ENCODE results near the gene SPAG5.

SPAG5 gene

GRCh38 chr17:28618464-28618863, 19.6 kb upstream of the SPAG5 start:
- no peak for TF ChIP-seq CTCF (IDR thresholded peaks at IDR 0.05; ENCODE audit: extremely low read depth, missing control alignments)
- no peak for DNase-seq (ENCODE audit: low spot score)

- no peak for DNase-seq (ENCODE audit: low spot score)
- TF ChIP-seq CTCF (IDR thresholded peaks at IDR 0.05; ENCODE audit: extremely low read depth, missing control alignments): no peak
These were observed 17.5 kb upstream of the SPAG5 start for GRCh38 chr17:28616281-28616680.

GRCh38 chr17:28615260-28615940, 16.6 kb upstream of the SPAG5 start:
- DNase-seq (ENCODE audit: low spot score): no peak
- TF ChIP-seq CTCF (IDR thresholded peaks at IDR 0.05; ENCODE audit: extremely low read depth, missing control alignments): no peak

GRCh38 chr17:28613931-28614381, 15.1 kb upstream of the SPAG5 start, which contains the start of gene RSKR:
TSS of gene RSKR (minus strand) at chr17:28614185. CDS start at chr17:28614161, 24 bp downstream.
- DNase-seq (ENCODE audit: low spot score): no peak
- no peak for TF ChIP-seq CTCF (IDR thresholded peaks at IDR 0.05; ENCODE audit: extremely low read depth, missing control alignments)

- DNase-seq (ENCODE audit: low spot score): peak; percentile 53
These were observed 14.4 kb upstream of the SPAG5 start for GRCh38 chr17:28612936-28613872.

GRCh38 chr17:28612531-28612930, 13.7 kb upstream of the SPAG5 start:
- no peak for DNase-seq (ENCODE audit: low spot score)

More at GRCh38 chr17:28612936-28613872, 14.4 kb upstream of the SPAG5 start:
- TF ChIP-seq CTCF (IDR thresholded peaks at IDR 0.05; ENCODE audit: extremely low read depth, missing control alignments): peak; percentile 65

More at GRCh38 chr17:28612531-28612930, 13.7 kb upstream of the SPAG5 start:
- TF ChIP-seq CTCF (IDR thresholded peaks at IDR 0.05; ENCODE audit: extremely low read depth, missing control alignments): no peak

Data from GM20000 (cell line).